Parathyroid adenoma (tissue), 2 donors: Measurements from ENCODE around the gene BCAR1.

Experiments
- H2AFZ ChIP-seq: fragments of 300-600 bp; sonication (generic); one replicate; pipeline ENCODE4 v1.7.0; 2017; ENCODE audit warnings: antibody characterized with exemption, mild to moderate bottlenecking
- H3K27ac ChIP-seq: fragments of 300-600 bp; sonication (generic); one replicate; pipeline ENCODE4 v1.7.0; 2017
- H3K27me3 ChIP-seq: fragments of 300-600 bp; sonication (generic); one replicate; pipeline ENCODE4 v1.7.0; 2017; ENCODE audit warnings: low read length; ENCODE audit not compliant: control insufficient read depth, insufficient read depth
- H3K36me3 ChIP-seq: fragments of 300-600 bp; sonication (generic); one replicate; pipeline ENCODE4 v1.7.0; 2017; ENCODE audit warnings: low read length; ENCODE audit not compliant: control insufficient read depth, insufficient read depth
- H3K4me1 ChIP-seq: fragments of 300-600 bp; sonication (generic); one replicate; pipeline ENCODE4 v1.7.0; 2017; ENCODE audit warnings: control low read depth
- H3K4me2 ChIP-seq: fragments of 300-600 bp; sonication (generic); one replicate; pipeline ENCODE4 v1.7.0; 2017; ENCODE audit warnings: low read length
- H3K4me3 ChIP-seq: fragments of 300-600 bp; sonication (generic); one replicate; pipeline ENCODE4 v1.7.0; 2017; ENCODE audit warnings: low read depth, low read length
- H3K79me2 ChIP-seq: fragments of 300-600 bp; sonication (generic); one replicate; pipeline ENCODE4 v1.7.0; 2017; ENCODE audit warnings: control low read depth
- H3K9ac ChIP-seq: fragments of 300-600 bp; sonication (generic); one replicate; pipeline ENCODE4 v1.7.0; 2017; ENCODE audit warnings: mild to moderate bottlenecking
- H3K9me3 ChIP-seq: fragments of 300-600 bp; sonication (generic); one replicate; pipeline ENCODE4 v1.7.0; 2017; ENCODE audit warnings: low read length; ENCODE audit not compliant: control insufficient read depth
- TF ChIP-seq, protein P1 (sequence below): fragments of 300-600 bp; sonication (generic); IDR thresholded peaks from one replicate; pipeline ENCODE4 v1.7.0; 2017; ENCODE audit warnings: antibody characterized with exemption, mild to moderate bottlenecking
- donor health status: primary hyperparathyroidism.

The BCAR1 gene

DNA sequence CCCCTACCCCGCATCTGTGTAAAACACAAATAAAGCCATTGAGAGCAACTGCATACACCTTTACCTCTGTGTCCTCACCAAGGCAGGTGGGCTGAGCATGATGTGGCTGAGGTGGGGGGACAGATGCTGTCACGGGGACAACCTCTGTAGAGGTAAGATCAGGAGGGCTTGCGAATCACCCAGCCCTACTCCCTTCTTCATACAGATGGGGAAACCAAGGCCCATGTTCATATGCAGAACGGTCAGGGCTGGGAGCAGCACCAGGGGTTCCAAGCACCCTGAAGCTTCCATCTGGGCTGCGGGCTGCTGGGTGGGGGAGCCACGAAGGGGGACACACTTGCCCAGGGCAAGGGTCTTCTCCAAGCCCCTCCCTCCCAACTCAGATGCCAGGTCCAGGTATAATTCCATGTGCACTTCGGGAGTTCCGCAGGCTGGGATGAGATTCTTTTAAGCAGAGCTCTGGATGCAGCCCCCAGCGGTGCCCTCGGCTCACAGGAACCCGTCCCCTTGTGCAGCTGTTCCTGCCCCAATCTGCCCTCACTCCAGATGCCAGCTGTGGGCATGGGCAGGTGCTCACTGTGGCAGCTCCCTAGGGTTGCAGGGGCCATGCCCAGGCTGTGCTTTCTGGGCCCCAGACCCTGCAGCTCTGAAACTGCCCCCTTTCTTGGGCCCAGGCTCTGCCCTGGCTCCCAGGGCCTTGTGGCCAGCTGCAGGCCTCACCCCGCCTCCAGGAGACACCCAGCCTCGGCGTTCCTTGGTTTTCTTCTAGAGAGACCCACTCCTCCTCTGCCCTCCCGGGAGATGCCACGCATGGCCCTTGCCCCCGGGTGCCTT is 23.1 kb downstream of the BCAR1 start:
- H3K79me2 ChIP-seq: peaks cover 5% of the 10 kb centered on the region
- peaks cover 2% of the 10 kb centered on the region for H3K4me1 ChIP-seq
- no peak overlapping the region for H3K4me3 ChIP-seq
- H3K9ac ChIP-seq: no peak overlapping the region
- H3K27ac ChIP-seq: no peak overlapping the region
- H3K4me2 ChIP-seq: no peak overlapping the region
- TF ChIP-seq, protein P1, sequence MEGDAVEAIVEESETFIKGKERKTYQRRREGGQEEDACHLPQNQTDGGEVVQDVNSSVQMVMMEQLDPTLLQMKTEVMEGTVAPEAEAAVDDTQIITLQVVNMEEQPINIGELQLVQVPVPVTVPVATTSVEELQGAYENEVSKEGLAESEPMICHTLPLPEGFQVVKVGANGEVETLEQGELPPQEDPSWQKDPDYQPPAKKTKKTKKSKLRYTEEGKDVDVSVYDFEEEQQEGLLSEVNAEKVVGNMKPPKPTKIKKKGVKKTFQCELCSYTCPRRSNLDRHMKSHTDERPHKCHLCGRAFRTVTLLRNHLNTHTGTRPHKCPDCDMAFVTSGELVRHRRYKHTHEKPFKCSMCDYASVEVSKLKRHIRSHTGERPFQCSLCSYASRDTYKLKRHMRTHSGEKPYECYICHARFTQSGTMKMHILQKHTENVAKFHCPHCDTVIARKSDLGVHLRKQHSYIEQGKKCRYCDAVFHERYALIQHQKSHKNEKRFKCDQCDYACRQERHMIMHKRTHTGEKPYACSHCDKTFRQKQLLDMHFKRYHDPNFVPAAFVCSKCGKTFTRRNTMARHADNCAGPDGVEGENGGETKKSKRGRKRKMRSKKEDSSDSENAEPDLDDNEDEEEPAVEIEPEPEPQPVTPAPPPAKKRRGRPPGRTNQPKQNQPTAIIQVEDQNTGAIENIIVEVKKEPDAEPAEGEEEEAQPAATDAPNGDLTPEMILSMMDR: no peak
- H3K9me3 ChIP-seq: no peaks in the 10 kb centered on the region
- no peaks in the 10 kb centered on the region for H3K36me3 ChIP-seq
- no peaks in the 10 kb centered on the region for H3K27me3 ChIP-seq
- H2AFZ ChIP-seq: no peak overlapping the region

DNA sequence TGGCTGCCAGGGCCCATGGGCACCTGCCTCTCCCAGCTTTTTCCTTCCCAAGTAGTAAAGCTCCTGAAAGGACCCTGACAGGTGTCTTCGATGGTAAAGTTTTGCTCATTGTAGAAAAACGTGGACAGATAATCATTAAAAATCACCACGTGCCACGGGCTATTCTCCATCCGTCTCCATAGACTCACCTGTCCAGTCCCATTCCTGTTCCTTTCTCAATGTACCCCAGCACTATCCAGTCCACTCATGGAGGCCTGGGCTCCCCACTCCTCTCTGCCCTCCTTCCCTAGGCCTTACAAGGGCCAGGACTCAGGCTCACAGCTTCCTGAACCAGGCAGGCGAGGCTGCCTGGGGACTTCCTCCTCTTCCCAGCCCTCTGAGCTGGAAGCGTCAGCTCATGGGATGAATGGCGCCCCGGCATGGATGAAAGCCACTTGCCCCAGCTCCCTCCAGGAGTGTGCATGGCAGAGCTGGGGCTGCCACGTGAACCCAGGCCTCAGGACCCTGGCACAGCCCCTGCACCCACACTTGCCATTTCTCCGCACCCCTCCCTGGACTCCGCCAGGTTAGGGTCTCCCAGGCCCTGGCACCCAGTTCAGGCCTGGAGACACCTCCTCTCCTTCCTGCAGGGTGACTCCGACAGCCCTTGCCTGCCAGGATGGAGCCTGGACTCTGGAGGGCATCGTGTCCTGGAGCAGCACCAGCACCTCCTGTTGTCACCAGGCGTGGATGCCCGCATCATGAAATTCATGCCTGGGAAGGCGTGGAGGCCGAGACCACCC is 23.9 kb downstream of the BCAR1 start:
- H3K9me3 ChIP-seq: no peaks in the 10 kb centered on the region
- no peaks in the 10 kb centered on the region for H3K27me3 ChIP-seq
- H3K27ac ChIP-seq: no peak overlapping the region
- no peaks in the 10 kb centered on the region for H3K36me3 ChIP-seq
- H3K79me2 ChIP-seq: peaks cover 5% of the 10 kb centered on the region
- H3K4me3 ChIP-seq: no peak overlapping the region
- H2AFZ ChIP-seq: no peak overlapping the region
- peaks cover 2% of the 10 kb centered on the region for H3K4me1 ChIP-seq
- no peak overlapping the region for H3K4me2 ChIP-seq
- TF ChIP-seq, protein P1: no peak
- H3K9ac ChIP-seq: no peak overlapping the region

DNA sequence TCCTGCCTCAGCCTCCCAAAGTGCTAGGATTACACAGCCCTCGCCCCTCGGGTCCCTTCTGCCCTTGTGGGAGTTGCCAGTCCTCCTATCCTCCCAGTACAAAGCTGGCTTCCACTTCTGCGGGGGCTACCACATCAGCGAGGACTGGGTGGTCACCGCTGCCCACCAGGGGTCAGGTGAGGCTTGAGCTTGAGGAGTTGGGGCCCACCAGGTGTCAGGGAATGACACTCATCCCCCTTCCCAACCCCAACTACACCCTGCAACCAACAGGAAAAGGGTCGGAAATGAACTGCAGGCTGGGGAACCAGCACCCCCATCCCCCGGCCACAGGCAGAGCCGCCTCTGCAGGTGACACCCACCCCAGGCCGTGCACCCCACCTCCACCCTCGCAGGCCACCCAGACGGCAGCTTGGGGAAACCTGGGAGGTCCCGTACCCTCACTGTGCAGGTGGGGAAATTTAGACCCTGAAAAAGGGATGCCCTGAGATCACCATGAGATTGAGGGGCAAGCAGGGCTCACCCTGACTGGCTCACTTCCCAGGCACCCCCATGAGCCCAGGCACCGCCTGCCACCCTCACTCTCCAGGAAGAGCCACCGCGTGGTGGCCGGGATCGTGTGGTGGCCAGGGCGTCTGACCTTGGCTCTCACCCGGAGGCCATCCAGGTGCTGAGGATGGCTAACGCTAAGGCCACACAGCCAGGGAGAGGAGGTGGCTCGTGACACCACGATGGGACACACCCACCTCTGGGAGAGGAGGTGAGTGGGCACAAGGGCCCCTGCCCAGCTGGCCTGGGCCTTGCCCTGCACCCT is 24.7 kb downstream of the BCAR1 start:
- Histone ChIP-seq H3K4me3 (no peak overlapping the region), H3K27ac (no peak overlapping the region), H3K9ac (no peak overlapping the region), H3K36me3 (no peaks in the 10 kb centered on the region), H2AFZ (no peak overlapping the region), H3K9me3 (no peaks in the 10 kb centered on the region), H3K27me3 (no peaks in the 10 kb centered on the region), H3K79me2 (peaks cover 5% of the 10 kb centered on the region), H3K4me1 (peaks cover 2% of the 10 kb centered on the region), H3K4me2 (no peak overlapping the region)
- TF ChIP-seq, protein P1: no peak

DNA sequence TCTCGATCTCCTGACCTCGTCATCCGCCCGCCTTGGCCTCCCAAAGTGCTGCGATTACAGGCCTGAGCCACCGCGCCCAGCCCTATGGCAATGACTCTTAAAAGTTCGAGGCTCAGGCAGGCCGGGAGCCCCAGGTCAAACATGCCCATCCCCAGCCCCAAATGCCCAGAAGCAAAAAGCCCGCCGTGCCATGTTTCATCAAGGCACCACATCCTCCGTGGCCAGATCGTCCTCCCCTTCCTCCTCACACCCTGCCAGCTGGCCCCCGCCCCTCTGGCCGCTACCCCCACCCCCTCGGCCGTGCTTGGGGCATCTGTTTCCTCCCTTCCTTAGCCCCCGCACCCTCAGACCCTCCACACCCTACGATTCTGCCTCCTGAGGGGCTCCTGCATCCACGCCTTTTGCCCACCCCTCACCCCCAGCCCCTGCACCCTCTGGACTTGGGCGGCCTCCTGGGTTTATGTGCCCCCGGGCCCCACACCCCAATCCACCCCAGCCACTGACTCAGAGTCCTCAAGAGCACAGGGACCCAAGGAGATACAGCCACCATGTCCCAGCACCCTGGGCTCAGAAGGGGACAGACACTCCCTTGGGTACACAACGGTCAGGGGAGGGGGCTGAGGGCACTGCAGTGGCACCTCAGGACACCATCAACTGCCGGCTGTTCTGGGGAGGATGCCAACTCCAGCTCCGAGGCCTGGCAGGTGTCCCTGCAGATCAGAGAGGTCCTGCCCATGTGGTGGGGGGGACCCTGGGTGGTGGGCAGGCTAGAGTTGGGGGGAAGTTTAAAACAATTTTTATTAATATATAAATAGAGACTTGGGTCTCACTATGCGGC is 25.5 kb downstream of the BCAR1 start:
- H3K9me3 ChIP-seq: no peaks in the 10 kb centered on the region
- no peaks in the 10 kb centered on the region for H3K27me3 ChIP-seq
- peaks cover 2% of the 10 kb centered on the region for H3K4me1 ChIP-seq
- H3K9ac ChIP-seq: no peak overlapping the region
- H3K4me3 ChIP-seq: no peak overlapping the region
- H2AFZ ChIP-seq: no peak overlapping the region
- no peaks in the 10 kb centered on the region for H3K36me3 ChIP-seq
- no peak overlapping the region for H3K4me2 ChIP-seq
- TF ChIP-seq, protein P1: no peak
- no peak overlapping the region for H3K27ac ChIP-seq
- H3K79me2 ChIP-seq: peaks cover 5% of the 10 kb centered on the region
